Fibroblast of lung (primary cell): ENCODE results near the gene ATXN1. TPM values are rescaled to one million over a fixed set of nuclear protein-coding genes. Genes with fewer than 3 reads are reported as not detected.

Source experiments
- DNase-seq, 2 donors: peaks; one replicate each; pipeline versions ENCODE4 v3.0.0 to v3.0.0-alpha.2; 2010; ENCODE audit warnings: low read depth in 2 of 2
- H2AFZ ChIP-seq: 2 replicates; pipeline ENCODE4 v1.5.1; 2012; ENCODE audit warnings: low read length, control low read depth, inconsistent platforms
- H3K27ac ChIP-seq: 2 replicates; pipeline ENCODE4 v1.5.1; 2011; ENCODE audit warnings: low read length, control low read depth; ENCODE audit not compliant: insufficient read depth
- H3K27me3 ChIP-seq: 2 replicates; pipeline ENCODE4 v1.5.1; 2011; ENCODE audit warnings: mild to moderate bottlenecking, low read length; ENCODE audit not compliant: control insufficient read depth, insufficient read depth
- H3K36me3 ChIP-seq: 2 replicates; pipeline ENCODE4 v1.5.1; 2011; ENCODE audit warnings: low read length; ENCODE audit not compliant: control insufficient read depth, insufficient read depth
- H3K4me1 ChIP-seq: 2 replicates; pipeline ENCODE4 v1.5.1; 2011; ENCODE audit warnings: low read length; ENCODE audit not compliant: control insufficient read depth, insufficient read depth; ENCODE audit errors: extremely low read depth
- H3K4me2 ChIP-seq: 2 replicates; pipeline ENCODE4 v1.5.1; 2011; ENCODE audit warnings: low read length, control low read depth; ENCODE audit not compliant: insufficient read depth; ENCODE audit errors: extremely low read depth
- H3K4me3 ChIP-seq, 4 experiments: fragments of 200-600 bp in 1 of 4; sonication (generic) in 1 of 4; replicated peaks in 1 of 4; 2 replicates each; pipeline ENCODE4 v1.5.1; 2011 to 2016; ENCODE audit warnings: low read length in 4 of 4, low read depth in 3 of 4, mild to moderate bottlenecking in 3 of 4, control low read depth in 2 of 4, inconsistent platforms in 1 of 4, mixed read lengths in 1 of 4; ENCODE audit not compliant: insufficient read depth in 1 of 4; ENCODE audit errors: control extremely low read depth in 1 of 4
- H3K79me2 ChIP-seq: 2 replicates; pipeline ENCODE4 v1.5.1; 2012; ENCODE audit warnings: mild to moderate bottlenecking, low read length, inconsistent platforms; ENCODE audit not compliant: control insufficient read depth, insufficient read depth
- H3K9ac ChIP-seq: 2 replicates; pipeline ENCODE4 v1.5.1; 2011; ENCODE audit warnings: mild to moderate bottlenecking, low read length, control low read depth; ENCODE audit not compliant: insufficient read depth
- H3K9me3 ChIP-seq: 2 replicates; pipeline ENCODE4 v1.5.1; 2012; ENCODE audit warnings: low read depth, low read length; ENCODE audit not compliant: control insufficient read depth, insufficient read depth
- H4K20me1 ChIP-seq: 2 replicates; pipeline ENCODE4 v1.5.1; 2011; ENCODE audit warnings: low read length; ENCODE audit not compliant: control insufficient read depth, insufficient read depth; ENCODE audit errors: extremely low read depth
- EZH2 ChIP-seq: IDR thresholded peaks from 2 replicates; pipeline ENCODE4 v1.5.1; 2012; ENCODE audit warnings: low read length, control low read depth, mild to moderate bottlenecking; ENCODE audit errors: missing control alignments
- polyA plus RNA-seq, 2 donors: library from polyadenylated mRNA; depleted of rRNA in 1 of 2; stranded (reverse) in 1 of 2; unstranded in 1 of 2; fragments of >200 nt; gene quantifications; 2 replicates each; pipeline ENCODE4 v1.2.1, GENCODE V29; 2011 to 2012; ENCODE audit warnings: missing spikeins in 1 of 2
- total RNA-seq: library from RNA; depleted of rRNA; stranded (reverse); fragments of >200 nt; gene quantifications from 2 replicates; pipeline ENCODE4 v1.2.1, GENCODE V29; 2014
- TF ChIP-seq, protein P1 (sequence below), 2 donors: IDR thresholded peaks in 1 of 2; conservative IDR thresholded peaks in 1 of 2; 1 replicate in 1 of 2; 2 replicates in 1 of 2; pipeline ENCODE4 v1.5.1; 2011 to 2012; ENCODE audit warnings: low read length in 2 of 2, control low read depth in 1 of 2, inconsistent platforms in 1 of 2, low read depth in 1 of 2, mild to moderate bottlenecking in 1 of 2

The ATXN1 gene
- total and polyA plus RNA-seq, 2 donors (not counting 1 experiment from before 2014, with no cell fraction given) = 15.8 to 40.5 TPM

- Histone ChIP-seq H3K27ac (no peak overlapping the region), H3K27me3 (no peaks in the 10 kb centered on the region), H3K9ac (no peak overlapping the region), H3K4me1 (peaks cover 7% of the 10 kb centered on the region), H2AFZ (no peak overlapping the region), H3K9me3 (no peaks in the 10 kb centered on the region), H3K79me2 (peaks cover 2% of the 10 kb centered on the region), H3K4me3 (no peak overlapping the region), H3K36me3 (no peaks in the 10 kb centered on the region), H4K20me1 (peaks cover 1% of the 10 kb centered on the region), H3K4me2 (no peak overlapping the region)
- TF ChIP-seq EZH2 = no peak
- TF ChIP-seq, protein P1, sequence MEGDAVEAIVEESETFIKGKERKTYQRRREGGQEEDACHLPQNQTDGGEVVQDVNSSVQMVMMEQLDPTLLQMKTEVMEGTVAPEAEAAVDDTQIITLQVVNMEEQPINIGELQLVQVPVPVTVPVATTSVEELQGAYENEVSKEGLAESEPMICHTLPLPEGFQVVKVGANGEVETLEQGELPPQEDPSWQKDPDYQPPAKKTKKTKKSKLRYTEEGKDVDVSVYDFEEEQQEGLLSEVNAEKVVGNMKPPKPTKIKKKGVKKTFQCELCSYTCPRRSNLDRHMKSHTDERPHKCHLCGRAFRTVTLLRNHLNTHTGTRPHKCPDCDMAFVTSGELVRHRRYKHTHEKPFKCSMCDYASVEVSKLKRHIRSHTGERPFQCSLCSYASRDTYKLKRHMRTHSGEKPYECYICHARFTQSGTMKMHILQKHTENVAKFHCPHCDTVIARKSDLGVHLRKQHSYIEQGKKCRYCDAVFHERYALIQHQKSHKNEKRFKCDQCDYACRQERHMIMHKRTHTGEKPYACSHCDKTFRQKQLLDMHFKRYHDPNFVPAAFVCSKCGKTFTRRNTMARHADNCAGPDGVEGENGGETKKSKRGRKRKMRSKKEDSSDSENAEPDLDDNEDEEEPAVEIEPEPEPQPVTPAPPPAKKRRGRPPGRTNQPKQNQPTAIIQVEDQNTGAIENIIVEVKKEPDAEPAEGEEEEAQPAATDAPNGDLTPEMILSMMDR (conservative IDR thresholded peaks at IDR 0.05 in 1 of 2, IDR thresholded peaks at IDR 0.05 in 1 of 2; ENCODE audit: low read depth in 1 of 2, low read length in 2 of 2) = no peak
- DNase-seq = no peak
Measured at GRCh38 chr6:16689788-16690607, 71.3 kb downstream of the ATXN1 start.

DNA sequence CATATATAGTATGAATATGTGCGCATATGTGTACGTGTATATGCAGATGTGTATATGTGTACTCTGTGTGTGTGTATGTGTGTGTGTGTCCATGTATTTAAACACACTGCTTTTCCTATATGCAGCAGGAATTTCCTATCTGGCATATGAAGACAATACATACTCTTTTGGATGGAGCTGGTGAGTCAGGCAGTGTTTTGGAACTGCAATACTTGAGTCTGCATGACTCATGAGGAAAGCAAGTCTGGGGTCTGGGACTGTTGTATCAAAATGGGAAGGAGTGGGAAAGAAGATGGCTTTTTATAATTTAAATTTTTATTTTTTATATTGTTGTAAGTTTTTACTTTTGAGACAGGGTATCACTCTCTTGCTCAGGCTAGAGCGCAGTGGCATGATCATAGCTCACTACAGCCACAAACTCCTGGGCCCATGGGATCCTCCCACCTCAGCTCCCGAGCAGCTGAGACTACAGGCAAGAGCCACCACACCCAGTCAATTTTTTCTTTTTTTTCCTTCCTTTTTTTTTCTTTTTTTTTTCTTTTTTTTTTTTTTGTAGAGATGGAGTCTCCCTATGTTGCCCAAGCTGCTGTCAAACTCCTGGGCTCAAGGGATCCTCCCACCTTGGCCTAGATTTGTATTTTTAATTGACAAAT lies 72.2 kb downstream of the ATXN1 start:
- TF ChIP-seq, protein P1 (conservative IDR thresholded peaks at IDR 0.05 in 1 of 2, IDR thresholded peaks at IDR 0.05 in 1 of 2; ENCODE audit: low read depth in 1 of 2, low read length in 2 of 2) = no peak
- no peak for TF ChIP-seq EZH2
- Histone ChIP-seq H3K9me3 (no peaks in the 10 kb centered on the region), H4K20me1 (peaks cover 1% of the 10 kb centered on the region), H3K27ac (peak overlapping the region; percentile 6), H3K4me1 (peaks cover 11% of the 10 kb centered on the region), H3K36me3 (no peaks in the 10 kb centered on the region), H3K27me3 (no peaks in the 10 kb centered on the region), H2AFZ (no peak overlapping the region), H3K4me3 (no peak overlapping the region), H3K9ac (no peak overlapping the region), H3K4me2 (no peak overlapping the region), H3K79me2 (peaks cover 2% of the 10 kb centered on the region)
- peak; percentile 87 to 95 for DNase-seq

GRCh38 chr6:16688436-16688835 lies 72.8 kb downstream of the ATXN1 start:
- Histone ChIP-seq H3K9me3 (no peaks in the 10 kb centered on the region), H3K36me3 (no peaks in the 10 kb centered on the region), H4K20me1 (peaks cover 1% of the 10 kb centered on the region), H3K4me1 (peaks cover 17% of the 10 kb centered on the region), H3K9ac (no peak overlapping the region), H3K27ac (no peak overlapping the region), H3K79me2 (peaks cover 2% of the 10 kb centered on the region), H3K4me3 (no peak overlapping the region), H3K4me2 (no peak overlapping the region), H2AFZ (no peak overlapping the region), H3K27me3 (no peaks in the 10 kb centered on the region)
- TF ChIP-seq, protein P1 (conservative IDR thresholded peaks at IDR 0.05 in 1 of 2, IDR thresholded peaks at IDR 0.05 in 1 of 2; ENCODE audit: low read depth in 1 of 2, low read length in 2 of 2) = no peak
- TF ChIP-seq EZH2 = no peak
- no peak for DNase-seq
